IMR-90 (cell line): ENCODE measurements around the gene ABLIM3. TPM values are rescaled to one million over a fixed set of nuclear protein-coding genes. Genes with fewer than 3 reads are reported as not detected.

Experiments used
- ATAC-seq: fragments of 200-7000 bp; cut with Tn5 transposase; 2 replicates; pipeline ENCODE4 v1.9.1; 2020; ENCODE audit warnings: low read depth, mild to moderate bottlenecking, moderate library complexity
- BruUV-seq: library from RNA; stranded (reverse); fragments of 400-500 nt; replicated peaks from 2 replicates; lab custom pipeline; 2021; lab: Mats Ljungman, UMichigan
- CTCF ChIA-PET: fragments of 300-600 bp; formaldehyde crosslinking; extraction: SDS; loops from one replicate; lab custom pipeline; 2021; ENCODE audit warnings: antibody characterized with exemption; lab: Yijun Ruan, JAX
- POLR2A ChIA-PET: fragments of 300-600 bp; sonication (Branson Sonifier 250); formaldehyde crosslinking; loops from one replicate; lab custom pipeline; 2022; ENCODE audit warnings: antibody characterized with exemption; ENCODE audit not compliant: unreplicated experiment; lab: Charles Lee
- DNase-seq: peaks from one replicate; pipeline ENCODE4 v3.0.0; 2013
- H2AFZ ChIP-seq: replicated peaks from 2 replicates; pipeline ENCODE3; 2013; ENCODE audit warnings: low read length, mild to moderate bottlenecking; ENCODE audit not compliant: poor library complexity
- H2AK5ac ChIP-seq: 2 replicates; pipeline ENCODE4 v1.6.1; 2013; ENCODE audit warnings: low read depth, low read length, inconsistent platforms
- H2AK9ac ChIP-seq: replicated peaks from 2 replicates; pipeline ENCODE3; 2013; ENCODE audit warnings: mild to moderate bottlenecking, low read depth, low read length, moderate library complexity; ENCODE audit not compliant: poor library complexity
- H2BK120ac ChIP-seq: 2 replicates; pipeline ENCODE4 v1.6.1; 2013; ENCODE audit warnings: low read depth, low read length, inconsistent platforms
- H2BK15ac ChIP-seq: 3 replicates; pipeline ENCODE4 v1.6.1; 2013; ENCODE audit warnings: low read depth, low read length, inconsistent platforms
- H2BK20ac ChIP-seq: 2 replicates; pipeline ENCODE4 v1.6.1; 2013; ENCODE audit warnings: low read depth, mild to moderate bottlenecking, inconsistent platforms, low read length, moderate library complexity
- H2BK5ac ChIP-seq: 2 replicates; pipeline ENCODE4 v1.6.1; 2013; ENCODE audit warnings: mild to moderate bottlenecking, low read depth, low read length, inconsistent platforms; ENCODE audit not compliant: poor library complexity, severe bottlenecking
- H3K14ac ChIP-seq: replicated peaks from 2 replicates; pipeline ENCODE4 v1.6.1; 2013; ENCODE audit warnings: low read depth, low read length, inconsistent platforms
- H3K18ac ChIP-seq: 2 replicates; pipeline ENCODE4 v1.6.1; 2013; ENCODE audit warnings: low read depth, low read length, control low read depth
- H3K23ac ChIP-seq: 2 replicates; pipeline ENCODE4 v1.6.1; 2013; ENCODE audit warnings: low read depth, low read length, inconsistent platforms
- H3K27ac ChIP-seq: 2 replicates; pipeline ENCODE4 v1.5.1; 2013; ENCODE audit warnings: mild to moderate bottlenecking, control low read depth, low read length; ENCODE audit not compliant: insufficient read depth
- H3K27me3 ChIP-seq: 2 replicates; pipeline ENCODE4 v1.6.1; 2013; ENCODE audit warnings: low read length; ENCODE audit not compliant: control insufficient read depth, insufficient read depth
- H3K36me3 ChIP-seq: 2 replicates; pipeline ENCODE4 v1.6.1; 2013; ENCODE audit warnings: low read length, mixed read lengths; ENCODE audit not compliant: control insufficient read depth, insufficient read depth
- H3K4ac ChIP-seq: 2 replicates; pipeline ENCODE4 v1.6.1; 2013; ENCODE audit warnings: low read depth, low read length, inconsistent platforms
- H3K4me1 ChIP-seq: 2 replicates; pipeline ENCODE4 v1.6.1; 2013; ENCODE audit warnings: low read length, mixed read lengths; ENCODE audit not compliant: control insufficient read depth, insufficient read depth
- H3K4me2 ChIP-seq: 2 replicates; pipeline ENCODE4 v1.6.1; 2013; ENCODE audit warnings: low read depth, mild to moderate bottlenecking, control low read depth, low read length, moderate library complexity
- H3K4me3 ChIP-seq: 2 replicates; pipeline ENCODE4 v1.5.1; 2013; ENCODE audit warnings: low read depth, mild to moderate bottlenecking, control low read depth, low read length, moderate library complexity; ENCODE audit not compliant: insufficient read depth
- H3K56ac ChIP-seq: 2 replicates; pipeline ENCODE4 v1.6.1; 2013; ENCODE audit warnings: low read length, inconsistent platforms; ENCODE audit not compliant: insufficient read depth; ENCODE audit errors: extremely low read depth
- H3K79me1 ChIP-seq, 2 experiments: 2 replicates each; pipeline ENCODE4 v1.6.1; 2013; ENCODE audit warnings: low read length in 2 of 2, inconsistent platforms in 1 of 2, low read depth in 1 of 2
- H3K9ac ChIP-seq: 2 replicates; pipeline ENCODE4 v1.6.1; 2013; ENCODE audit warnings: low read depth, low read length, control low read depth
- H3K9me1 ChIP-seq: 2 replicates; pipeline ENCODE4 v1.6.1; 2013; ENCODE audit warnings: low read length, inconsistent platforms; ENCODE audit not compliant: insufficient read depth
- H3K9me3 ChIP-seq: 2 replicates; pipeline ENCODE4 v1.6.1; 2013; ENCODE audit warnings: low read length; ENCODE audit not compliant: control insufficient read depth, insufficient read depth
- H4K20me1 ChIP-seq: 2 replicates; pipeline ENCODE4 v1.6.1; 2013; ENCODE audit warnings: low read length, inconsistent platforms; ENCODE audit not compliant: insufficient read depth
- H4K5ac ChIP-seq: 2 replicates; pipeline ENCODE4 v1.6.1; 2013; ENCODE audit warnings: mild to moderate bottlenecking, low read depth, low read length, control low read depth
- H4K8ac ChIP-seq, 2 experiments: 2 replicates each; pipeline ENCODE4 v1.6.1; 2013; ENCODE audit warnings: low read depth in 2 of 2, low read length in 2 of 2, control low read depth in 1 of 2, inconsistent platforms in 1 of 2
- H4K91ac ChIP-seq: 2 replicates; pipeline ENCODE4 v1.6.1; 2013; ENCODE audit warnings: low read depth, low read length, inconsistent platforms; ENCODE audit not compliant: insufficient read depth
- BHLHE40 ChIP-seq: fragments of 150-350 bp; IDR thresholded peaks from 2 replicates; pipeline ENCODE4 v1.6.1; 2016; ENCODE audit warnings: mild to moderate bottlenecking, low read depth, low read length
- CEBPB ChIP-seq: IDR thresholded peaks from 2 replicates; pipeline ENCODE4 v1.6.1; 2012; ENCODE audit warnings: low read depth, low read length, improper control_type of control experiment
- CHD1 ChIP-seq: IDR thresholded peaks from 2 replicates; pipeline ENCODE4 v1.6.1; 2012; ENCODE audit warnings: low read depth, low read length, improper control_type of control experiment
- ELK1 ChIP-seq: fragments of 150-350 bp; IDR thresholded peaks from 2 replicates; pipeline ENCODE4 v1.6.1; 2016; ENCODE audit warnings: low read depth, mild to moderate bottlenecking, low read length, moderate library complexity, borderline replicate concordance
- FOS ChIP-seq: fragments of 150-350 bp; IDR thresholded peaks from 2 replicates; pipeline ENCODE4 v1.6.1; 2016; ENCODE audit warnings: low read depth, low read length
- MAFK ChIP-seq: IDR thresholded peaks from 2 replicates; pipeline ENCODE4 v1.6.1; 2012; ENCODE audit warnings: low read depth, low read length, improper control_type of control experiment
- MAZ ChIP-seq: IDR thresholded peaks from 2 replicates; pipeline ENCODE4 v1.6.1; 2012; ENCODE audit warnings: low read depth, mild to moderate bottlenecking, low read length, improper control_type of control experiment, moderate library complexity, borderline replicate concordance
- MXI1 ChIP-seq: IDR thresholded peaks from 2 replicates; pipeline ENCODE4 v1.6.1; 2012; ENCODE audit warnings: low read depth, mild to moderate bottlenecking, low read length, moderate library complexity, borderline replicate concordance
- NFE2L2 ChIP-seq: fragments of 150-350 bp; IDR thresholded peaks from 2 replicates; pipeline ENCODE4 v1.6.1; 2016; ENCODE audit warnings: low read depth, mild to moderate bottlenecking, low read length
- POLR2A ChIP-seq: IDR thresholded peaks from 2 replicates; pipeline ENCODE4 v1.6.1; 2012; ENCODE audit warnings: mild to moderate bottlenecking, low read depth, low read length
- RAD21 ChIP-seq: IDR thresholded peaks from 2 replicates; pipeline ENCODE4 v1.6.1; 2012; ENCODE audit warnings: low read length, improper control_type of control experiment
- RCOR1 ChIP-seq: IDR thresholded peaks from 2 replicates; pipeline ENCODE4 v1.6.1; 2012; ENCODE audit warnings: mild to moderate bottlenecking, low read length, improper control_type of control experiment; ENCODE audit not compliant: insufficient replicate concordance
- RFX5 ChIP-seq: IDR thresholded peaks from 2 replicates; pipeline ENCODE4 v1.8.0; 2012; ENCODE audit warnings: low read depth, mild to moderate bottlenecking, low read length, moderate library complexity
- SMC3 ChIP-seq: fragments of 150-350 bp; IDR thresholded peaks from 2 replicates; pipeline ENCODE4 v1.6.1; 2016; ENCODE audit warnings: low read depth, mild to moderate bottlenecking, antibody characterized with exemption, low read length, moderate library complexity
- USF2 ChIP-seq: fragments of 150-350 bp; IDR thresholded peaks from 2 replicates; pipeline ENCODE4 v1.6.1; 2017; ENCODE audit warnings: mild to moderate bottlenecking, antibody characterized with exemption, low read length, low read depth
- WGBS, 2 experiments: methylation state at CpG; one replicate each; pipeline versions ENCODE4 v1.1.5 to v1.1.7; 2013; ENCODE audit warnings: missing lambda C conversion rate in 2 of 2; ENCODE audit not compliant: insufficient read length in 1 of 2; ENCODE audit errors: extremely low coverage in 2 of 2; 5-methylcytosine and 5-hydroxymethylcytosine counted together
- dilution Hi-C: fragments of 300-500 bp; cut with HindIII; formaldehyde crosslinking; loops from one replicate; pipeline ENCODE4 v1.14.3; 2018; ENCODE audit warnings: low sequenced_read_pairs; ENCODE audit not compliant: unreplicated experiment
- in situ Hi-C: fragments of 300-500 bp; cut with MboI; formaldehyde crosslinking; loops from 3 replicates; pipeline ENCODE4 v1.14.3; 2019; ENCODE audit warnings: low sequenced_read_pairs, inconsistent platforms, mixed read lengths
- intact Hi-C: fragments of 100-400 bp; cut with micrococcal nuclease; formaldehyde crosslinking; loops from 2 replicates; pipeline ENCODE4 v1.10.0; 2022
- polyA plus RNA-seq, 3 experiments: library from polyadenylated mRNA; depleted of rRNA; stranded (reverse); fragments of >200 nt; gene quantifications; 2 replicates each; pipeline ENCODE4 v1.2.3, GENCODE V29; 2012; ENCODE audit warnings: low replicate concordance in 1 of 3
- total RNA-seq: library from RNA; depleted of rRNA; stranded (reverse); fragments of >200 nt; gene quantifications from 2 replicates; pipeline ENCODE4 v1.2.3, GENCODE V29; 2012
- TF ChIP-seq, protein P1 (sequence below): conservative IDR thresholded peaks from 2 replicates; pipeline ENCODE4 v1.5.1; 2012; ENCODE audit warnings: mild to moderate bottlenecking, low read depth, low read length, improper control_type of control experiment

ABLIM3 gene
- total and polyA plus RNA-seq, 2 of the 4 experiments (the other 2 are of a cell fraction), result 33.3 to 69.9 TPM

GRCh38 chr5:149302641-149303040, 161.3 kb downstream of the ABLIM3 start:
- Histone ChIP-seq H3K18ac (no peak overlapping the region), H2BK20ac (no peak overlapping the region), H3K4ac (no peak overlapping the region), H3K36me3 (no peaks in the 10 kb centered on the region), H2AK5ac (peak overlapping the region; percentile 2; the same call in 1 of the 2 replicates), H3K4me2 (no peak overlapping the region), H3K4me3 (no peak overlapping the region), H4K20me1 (no peaks in the 10 kb centered on the region), H3K9me3 (no peaks in the 10 kb centered on the region), H2AFZ (no peak overlapping the region), H3K9ac (no peak overlapping the region), H3K23ac (no peak overlapping the region), H3K14ac (no peak overlapping the region), H3K56ac (no peak overlapping the region), H3K79me1 (no peaks in the 10 kb centered on the region), H3K9me1 (peaks cover 14% of the 10 kb centered on the region), H3K27me3 (no peaks in the 10 kb centered on the region), H4K8ac (no peak overlapping the region), H4K5ac (no peak overlapping the region), H2AK9ac (peak overlapping the region; percentile 68), H2BK15ac (0 out of 3 replicates have a peak overlapping the region, but pooled peaks have one; percentile 12), H2BK5ac (no peak overlapping the region), H3K27ac (no peak overlapping the region), H3K4me1 (peaks cover 4% of the 10 kb centered on the region), H2BK120ac (no peak overlapping the region), H4K91ac (no peak overlapping the region)
- no TSS peak for BruUV-seq
- ChIA-PET CTCF (no interaction called here), POLR2A (no interaction called here)
- no peak for ATAC-seq
- WGBS, 2 experiments, result no CpG with 5 or more reads among the region's 5 CpGs
- no peak for TF ChIP-seq ELK1
- TF ChIP-seq MAFK, result no peak
- no peak for TF ChIP-seq RFX5
- no peak for TF ChIP-seq CEBPB
- TF ChIP-seq NFE2L2, result no peak
- TF ChIP-seq RCOR1, result no peak
- TF ChIP-seq SMC3, result no peak
- no peak for TF ChIP-seq RAD21
- TF ChIP-seq MAZ, result no peak
- no peak for TF ChIP-seq USF2
- no peak for TF ChIP-seq POLR2A
- no peak for TF ChIP-seq CHD1
- no peak for TF ChIP-seq MXI1
- no peak for TF ChIP-seq BHLHE40
- TF ChIP-seq, protein P1, sequence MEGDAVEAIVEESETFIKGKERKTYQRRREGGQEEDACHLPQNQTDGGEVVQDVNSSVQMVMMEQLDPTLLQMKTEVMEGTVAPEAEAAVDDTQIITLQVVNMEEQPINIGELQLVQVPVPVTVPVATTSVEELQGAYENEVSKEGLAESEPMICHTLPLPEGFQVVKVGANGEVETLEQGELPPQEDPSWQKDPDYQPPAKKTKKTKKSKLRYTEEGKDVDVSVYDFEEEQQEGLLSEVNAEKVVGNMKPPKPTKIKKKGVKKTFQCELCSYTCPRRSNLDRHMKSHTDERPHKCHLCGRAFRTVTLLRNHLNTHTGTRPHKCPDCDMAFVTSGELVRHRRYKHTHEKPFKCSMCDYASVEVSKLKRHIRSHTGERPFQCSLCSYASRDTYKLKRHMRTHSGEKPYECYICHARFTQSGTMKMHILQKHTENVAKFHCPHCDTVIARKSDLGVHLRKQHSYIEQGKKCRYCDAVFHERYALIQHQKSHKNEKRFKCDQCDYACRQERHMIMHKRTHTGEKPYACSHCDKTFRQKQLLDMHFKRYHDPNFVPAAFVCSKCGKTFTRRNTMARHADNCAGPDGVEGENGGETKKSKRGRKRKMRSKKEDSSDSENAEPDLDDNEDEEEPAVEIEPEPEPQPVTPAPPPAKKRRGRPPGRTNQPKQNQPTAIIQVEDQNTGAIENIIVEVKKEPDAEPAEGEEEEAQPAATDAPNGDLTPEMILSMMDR, result no peak
- no peak for TF ChIP-seq FOS
- intact Hi-C loops (no loop called here), dilution Hi-C loops (no loop called here), in situ Hi-C loops (no loop called here)
- no peak for DNase-seq
